NCI-H748 (cell line): Measurements from ENCODE around the gene ZNF487.
"Not testable (repeated sequence)": the region's sequence is repeated elsewhere in the genome, so short reads cannot be mapped to it uniquely, and the experiment has no call there.

Experiments
- DNase-seq: peaks from one replicate; lab custom pipeline; 2025; ENCODE audit not compliant: unreplicated experiment; lab: John Stamatoyannopoulos, UW

Gene ZNF487

GRCh38 chr10:43436291-43437140 lies at the start of gene ZNF487:
ZNF487 (plus strand) TSS chr10:43437111; CDS start chr10:43475814, 38,703 bp downstream.
- peak; percentile 87 for DNase-seq

GRCh38 chr10:43387678-43388032 lies 49.3 kb upstream of the ZNF487 start:
- DNase-seq = no peak

- DNase-seq = no peak
Measured at GRCh38 chr10:43389867-43390266, 47.0 kb upstream of the ZNF487 start.

GRCh38 chr10:43390333-43390732 lies 46.6 kb upstream of the ZNF487 start:
- no peak for DNase-seq

GRCh38 chr10:43390759-43391158 lies 46.2 kb upstream of the ZNF487 start:
- DNase-seq = no peak

GRCh38 chr10:43391496-43391895 lies 45.4 kb upstream of the ZNF487 start:
- DNase-seq = no peak

GRCh38 chr10:43392748-43393147 lies 44.2 kb upstream of the ZNF487 start:
- no peak for DNase-seq

GRCh38 chr10:43393186-43393585 lies 43.7 kb upstream of the ZNF487 start:
- not testable (repeated sequence) for DNase-seq

- DNase-seq = no peak
Measured at GRCh38 chr10:43393606-43394360, 43.1 kb upstream of the ZNF487 start.

GRCh38 chr10:43394868-43395267 lies 42.0 kb upstream of the ZNF487 start:
- DNase-seq = no peak

- DNase-seq = peak; percentile 59
Measured at GRCh38 chr10:43395571-43396060, 41.3 kb upstream of the ZNF487 start.

- peak; percentile 89 for DNase-seq
Measured at GRCh38 chr10:43396061-43396927, 40.6 kb upstream of the ZNF487 start.

- DNase-seq = peak; percentile 91
Measured at GRCh38 chr10:43396928-43397624, 39.8 kb upstream of the ZNF487 start.

GRCh38 chr10:43398939-43399319 lies 38.0 kb upstream of the ZNF487 start:
- no peak for DNase-seq

- no peak for DNase-seq
Measured at GRCh38 chr10:43399320-43400310, 37.3 kb upstream of the ZNF487 start.

- DNase-seq = no peak
Measured at GRCh38 chr10:43401627-43402026, 35.3 kb upstream of the ZNF487 start.

- DNase-seq = no peak
Measured at GRCh38 chr10:43402176-43402575, 34.7 kb upstream of the ZNF487 start.

- DNase-seq = no peak
Measured at GRCh38 chr10:43402880-43403452, 33.9 kb upstream of the ZNF487 start.
